Neural cell (in vitro differentiated cells): ENCODE data around the gene FNDC3A. TPM values are rescaled to one million over a fixed set of nuclear protein-coding genes. Genes with fewer than 3 reads are reported as not detected.

Experiments
- H2AFZ ChIP-seq: fragments of 200-600, 300-800 bp; sonication (generic), shearing (Covaris generic); 2 replicates; pipeline ENCODE4 v1.6.0; 2014; ENCODE audit warnings: low read depth, mild to moderate bottlenecking, antibody characterized with exemption, low read length, moderate library complexity
- H3F3A ChIP-seq: fragments of 200-600 bp; shearing (Covaris generic); 2 replicates; pipeline ENCODE4 v1.6.1; 2016; ENCODE audit warnings: mild to moderate bottlenecking, moderate library complexity, mixed read lengths, antibody characterized with exemption, low read length; ENCODE audit not compliant: insufficient read depth, poor library complexity, severe bottlenecking
- H3K27ac ChIP-seq: fragments of 200-600, 300-800 bp; sonication (generic), shearing (Covaris generic); 2 replicates; pipeline ENCODE4 v1.5.1; 2014; ENCODE audit warnings: mild to moderate bottlenecking, low read length, moderate library complexity
- H3K27me3 ChIP-seq: fragments of 300-800, 200-600 bp; sonication (generic), shearing (Covaris generic); 2 replicates; pipeline ENCODE4 v1.6.0; 2014; ENCODE audit warnings: mild to moderate bottlenecking, low read depth, low read length, moderate library complexity; ENCODE audit not compliant: insufficient read depth
- H3K36me3 ChIP-seq: fragments of 300-800, 200-600 bp; sonication (generic), shearing (Covaris generic); 2 replicates; pipeline ENCODE4 v1.5.1; 2014; ENCODE audit warnings: mild to moderate bottlenecking, antibody characterized with exemption, low read length, moderate library complexity; ENCODE audit not compliant: insufficient read depth
- H3K4me2 ChIP-seq: fragments of 300-800, 200-600 bp; sonication (generic), shearing (Covaris generic); 2 replicates; pipeline ENCODE4 v1.6.0; 2014; ENCODE audit warnings: mild to moderate bottlenecking, low read length
- H3K4me3 ChIP-seq: fragments of 300-800, 200-600 bp; sonication (generic), shearing (Covaris generic); 2 replicates; pipeline ENCODE4 v1.5.1; 2014; ENCODE audit warnings: mild to moderate bottlenecking, low read length, moderate library complexity
- H3K79me2 ChIP-seq: fragments of 200-600 bp; shearing (Covaris generic); replicated peaks from 2 replicates; pipeline ENCODE4 v1.6.0; 2014; ENCODE audit warnings: mild to moderate bottlenecking, low read length, moderate library complexity; ENCODE audit not compliant: insufficient read depth
- H3K9ac ChIP-seq: fragments of 300-800, 200-600 bp; sonication (generic), shearing (Covaris generic); 2 replicates; pipeline ENCODE4 v1.6.1; 2016; ENCODE audit warnings: mild to moderate bottlenecking, low read length, mixed read lengths
- H3K9me2 ChIP-seq: fragments of 200-600 bp; shearing (Covaris generic); 2 replicates; pipeline ENCODE4 v1.6.1; 2016; ENCODE audit warnings: mild to moderate bottlenecking, low read length, mixed read lengths; ENCODE audit not compliant: insufficient read depth
- H3K9me3 ChIP-seq: fragments of 200-600, 300-800 bp; sonication (generic), shearing (Covaris generic); 2 replicates; pipeline ENCODE4 v1.6.1; 2016; ENCODE audit warnings: mild to moderate bottlenecking, mixed run types, low read length, moderate library complexity, mixed read lengths
- H4K20me1 ChIP-seq: fragments of 200-600 bp; shearing (Covaris generic); 2 replicates; pipeline ENCODE4 v1.6.1; 2016; ENCODE audit warnings: mild to moderate bottlenecking, mixed run types; ENCODE audit not compliant: insufficient read depth
- CTCF ChIP-seq: fragments of 450-650 bp; IDR thresholded peaks from 2 replicates; pipeline ENCODE4 v1.5.1; 2014; ENCODE audit warnings: antibody characterized with exemption, mild to moderate bottlenecking, moderate library complexity; ENCODE audit not compliant: poor library complexity, severe bottlenecking
- EP300 ChIP-seq: fragments of 450-650 bp; conservative IDR thresholded peaks from 2 replicates; pipeline ENCODE4 v1.6.1; 2014; ENCODE audit warnings: antibody characterized with exemption, mild to moderate bottlenecking, moderate library complexity; ENCODE audit not compliant: poor library complexity, severe bottlenecking
- EZH2 ChIP-seq: fragments of 200-600, 300-800 bp; shearing (Covaris generic), sonication (generic); IDR thresholded peaks from 2 replicates; pipeline ENCODE4 v1.6.1; 2014; ENCODE audit warnings: antibody characterized with exemption, low read length, borderline replicate concordance, mild to moderate bottlenecking; ENCODE audit not compliant: insufficient read depth, poor library complexity, severe bottlenecking
- MXI1 ChIP-seq: fragments of 450-650 bp; conservative IDR thresholded peaks from 2 replicates; pipeline ENCODE4 v1.6.1; 2014; ENCODE audit warnings: antibody characterized with exemption, mild to moderate bottlenecking; ENCODE audit not compliant: poor library complexity, severe bottlenecking
- POLR2AphosphoS5 ChIP-seq: IDR thresholded peaks from 2 replicates; pipeline ENCODE4 v1.6.1; 2012
- RAD21 ChIP-seq: fragments of 450-650 bp; conservative IDR thresholded peaks from 2 replicates; pipeline ENCODE4 v1.6.1; 2014; ENCODE audit warnings: antibody characterized with exemption, mild to moderate bottlenecking, moderate library complexity
- REST ChIP-seq: IDR thresholded peaks from 2 replicates; pipeline ENCODE4 v1.6.1; 2012; ENCODE audit warnings: borderline replicate concordance
- SMC3 ChIP-seq: fragments of 450-650 bp; conservative IDR thresholded peaks from 2 replicates; pipeline ENCODE4 v1.6.1; 2014; ENCODE audit warnings: antibody characterized with exemption, mild to moderate bottlenecking, moderate library complexity; ENCODE audit not compliant: poor library complexity
- TAF1 ChIP-seq: IDR thresholded peaks from 2 replicates; pipeline ENCODE4 v1.6.1; 2012; ENCODE audit warnings: low read depth
- polyA plus RNA-seq: library from polyadenylated mRNA; depleted of rRNA; stranded (reverse); fragments of >200 nt; gene quantifications from 2 replicates; pipeline ENCODE4 v1.2.3, GENCODE V29; 2014

Gene FNDC3A
- polyA plus RNA-seq, 1 donor from 2014 or later: 83.8 TPM

- H3K9me2 ChIP-seq: no peaks in the 10 kb centered on the region
- no peak for TF ChIP-seq EZH2
- no peak for TF ChIP-seq TAF1
- no peak for TF ChIP-seq RAD21
- TF ChIP-seq SMC3: no peak
- TF ChIP-seq EP300: no peak
- no peak for TF ChIP-seq POLR2AphosphoS5
- TF ChIP-seq CTCF: no peak
- TF ChIP-seq MXI1: no peak
- no peak for TF ChIP-seq REST
- H3K9ac ChIP-seq: no peak overlapping the region
- no peaks in the 10 kb centered on the region for H3K27me3 ChIP-seq
- H4K20me1 ChIP-seq: no peaks in the 10 kb centered on the region
- H3K79me2 ChIP-seq: no peaks in the 10 kb centered on the region
- H3K4me2 ChIP-seq: no peak overlapping the region
- H3K9me3 ChIP-seq: no peaks in the 10 kb centered on the region
- H3F3A ChIP-seq: no peaks in the 10 kb centered on the region
- H3K36me3 ChIP-seq: no peaks in the 10 kb centered on the region
- no peak overlapping the region for H3K27ac ChIP-seq
- H2AFZ ChIP-seq: no peak overlapping the region
- H3K4me3 ChIP-seq: no peak overlapping the region
Observed at GRCh38 chr13:49254007-49254406, 278.3 kb downstream of the FNDC3A start.

GRCh38 chr13:49256841-49257240 lies 281.1 kb downstream of the FNDC3A start:
- Histone ChIP-seq H3K4me2 (no peak overlapping the region), H3K9me2 (no peaks in the 10 kb centered on the region), H3K4me3 (no peak overlapping the region), H3K9me3 (no peaks in the 10 kb centered on the region), H3K9ac (no peak overlapping the region), H3K36me3 (peaks cover 5% of the 10 kb centered on the region), H3K79me2 (no peaks in the 10 kb centered on the region), H3K27ac (no peak overlapping the region), H3F3A (no peaks in the 10 kb centered on the region), H4K20me1 (no peaks in the 10 kb centered on the region), H3K27me3 (no peaks in the 10 kb centered on the region), H2AFZ (no peak overlapping the region)
- no peak for TF ChIP-seq RAD21
- TF ChIP-seq SMC3: no peak
- TF ChIP-seq TAF1: no peak
- no peak for TF ChIP-seq MXI1
- TF ChIP-seq EP300: no peak
- TF ChIP-seq EZH2: no peak
- TF ChIP-seq CTCF: no peak
- no peak for TF ChIP-seq POLR2AphosphoS5
- no peak for TF ChIP-seq REST
